HG03460 (cell line): ENCODE results near the gene SPTLC2.

Experiments
- ATAC-seq: cut with Tn5 transposase; IDR thresholded peaks from one replicate; pipeline ENCODE4 v1.9.1; 2021; ENCODE audit not compliant: unreplicated experiment

SPTLC2 gene

DNA sequence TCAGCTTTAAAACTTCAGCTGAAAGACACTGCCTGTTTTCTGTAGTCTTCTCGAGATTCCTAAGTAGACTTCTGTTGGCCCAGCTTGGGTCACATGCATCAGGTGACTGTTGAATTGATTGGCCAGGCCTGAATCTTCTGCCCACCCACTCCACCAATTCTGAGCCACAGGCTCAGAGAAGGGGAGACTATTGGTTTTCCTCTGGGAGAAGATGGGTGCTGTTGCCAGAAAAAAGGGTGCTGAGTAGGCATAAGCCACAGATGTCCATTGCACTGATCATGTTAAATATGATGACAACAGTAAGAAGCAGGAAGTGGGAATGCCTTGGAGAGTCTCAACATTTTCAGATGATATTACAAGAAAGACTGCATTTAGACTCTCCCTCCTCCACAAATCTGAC lies 6.8 kb upstream of the SPTLC2 start:
- ATAC-seq, result no peak

DNA sequence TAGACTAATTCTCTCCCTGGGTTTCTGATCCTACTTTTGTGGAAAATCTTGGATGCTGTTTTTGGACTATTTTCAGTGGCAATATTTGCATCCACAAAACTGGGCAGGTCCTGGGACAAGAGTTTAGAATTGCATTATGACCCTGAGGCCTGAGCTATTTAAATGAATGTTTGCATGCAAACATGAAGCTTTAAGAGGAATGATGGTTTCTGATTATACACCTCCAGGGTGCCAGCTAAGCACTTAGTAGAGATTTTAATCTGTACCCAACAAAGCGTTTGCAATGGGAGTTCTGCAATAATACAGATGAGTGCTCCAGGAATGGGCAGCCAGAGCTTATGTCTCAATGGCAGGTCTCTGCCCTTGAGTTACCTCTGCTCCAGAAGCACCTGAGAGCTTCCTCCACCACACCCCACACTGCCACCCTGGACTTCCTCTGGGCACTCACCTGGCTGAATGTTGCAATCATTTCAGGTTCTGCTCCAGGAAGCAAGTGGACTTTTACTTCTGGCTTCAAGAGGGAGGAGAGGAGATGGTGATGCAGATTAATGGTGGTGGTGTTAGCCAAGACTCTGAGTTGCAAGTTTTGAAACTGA lies 6.0 kb upstream of the SPTLC2 start:
- no peak for ATAC-seq

DNA sequence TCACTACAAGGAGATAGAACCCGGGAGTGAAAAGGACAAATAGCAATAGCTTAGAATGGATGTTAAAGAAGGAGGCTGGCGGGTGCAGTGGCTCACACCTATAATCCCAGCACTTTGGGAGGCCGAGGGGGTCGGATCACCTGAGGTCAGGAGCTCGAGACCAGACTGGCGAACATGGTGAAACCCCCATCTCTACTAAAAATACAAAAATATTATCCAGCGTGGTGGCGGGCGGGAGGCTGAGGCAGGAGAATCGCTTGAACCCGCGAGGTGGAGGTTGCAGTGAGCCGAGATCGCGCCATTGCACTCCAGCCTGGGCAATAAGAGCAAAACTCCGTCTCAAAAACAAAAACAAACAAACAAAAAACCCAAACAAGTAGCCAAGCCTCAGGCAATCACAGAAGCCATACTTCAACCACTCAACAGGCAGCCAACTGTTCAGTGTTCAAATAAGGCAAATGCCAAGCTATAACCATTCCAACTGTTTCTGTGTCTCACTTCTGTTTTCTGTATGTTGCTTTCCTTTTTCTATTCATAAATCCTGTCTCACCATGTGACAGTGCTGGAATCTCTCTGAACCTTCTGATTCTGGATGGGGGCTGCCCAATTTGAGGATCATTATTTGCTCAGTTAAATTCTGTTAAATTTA lies 3.9 kb upstream of the SPTLC2 start:
- ATAC-seq, result no peak

DNA sequence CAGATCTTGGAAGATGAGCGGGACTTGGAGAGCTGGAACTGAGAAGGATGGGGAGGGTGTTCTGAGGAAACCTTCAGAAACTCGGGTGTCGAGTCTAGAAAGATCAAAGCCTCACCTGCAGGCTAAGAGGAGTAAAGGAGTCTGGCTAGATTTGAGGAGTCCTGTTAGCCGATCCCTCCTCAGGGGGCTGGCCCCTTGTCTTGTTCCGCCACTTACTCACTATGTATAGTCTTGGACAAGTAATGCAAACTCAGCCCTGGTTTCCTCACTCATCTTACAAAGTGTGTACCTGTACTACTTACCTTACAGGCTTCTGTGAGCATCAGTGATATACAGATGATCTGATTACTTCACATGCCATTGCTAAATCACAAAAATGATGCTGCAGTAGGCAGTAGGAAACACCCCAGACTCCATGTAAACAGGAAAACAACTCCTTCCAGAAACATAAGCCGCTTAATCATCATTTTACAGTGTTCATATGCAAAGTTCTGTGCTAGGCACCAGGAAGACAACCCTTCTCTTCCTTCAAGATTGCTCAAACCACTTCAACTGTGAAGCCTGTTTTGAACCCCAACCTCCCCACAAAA lies 2.0 kb upstream of the SPTLC2 start:
- ATAC-seq, result no peak

DNA sequence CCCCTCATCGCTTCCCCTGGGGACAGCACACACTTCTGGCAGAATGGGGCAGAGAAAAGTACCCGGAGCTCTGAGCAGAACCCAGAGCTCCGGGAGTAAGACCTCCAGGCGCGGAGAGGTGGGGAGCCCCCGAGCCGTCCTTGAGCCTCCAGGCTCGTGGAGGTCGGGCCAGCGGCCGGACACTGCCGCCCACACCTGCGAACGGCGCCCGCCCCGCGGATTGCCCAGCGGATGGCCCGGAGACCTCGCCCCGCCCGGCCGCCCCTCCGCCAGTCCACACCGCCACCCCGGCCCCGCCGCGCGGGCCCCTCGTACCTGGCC lies 344 bp downstream of the SPTLC2 start:
- peak; percentile 12 for ATAC-seq

DNA sequence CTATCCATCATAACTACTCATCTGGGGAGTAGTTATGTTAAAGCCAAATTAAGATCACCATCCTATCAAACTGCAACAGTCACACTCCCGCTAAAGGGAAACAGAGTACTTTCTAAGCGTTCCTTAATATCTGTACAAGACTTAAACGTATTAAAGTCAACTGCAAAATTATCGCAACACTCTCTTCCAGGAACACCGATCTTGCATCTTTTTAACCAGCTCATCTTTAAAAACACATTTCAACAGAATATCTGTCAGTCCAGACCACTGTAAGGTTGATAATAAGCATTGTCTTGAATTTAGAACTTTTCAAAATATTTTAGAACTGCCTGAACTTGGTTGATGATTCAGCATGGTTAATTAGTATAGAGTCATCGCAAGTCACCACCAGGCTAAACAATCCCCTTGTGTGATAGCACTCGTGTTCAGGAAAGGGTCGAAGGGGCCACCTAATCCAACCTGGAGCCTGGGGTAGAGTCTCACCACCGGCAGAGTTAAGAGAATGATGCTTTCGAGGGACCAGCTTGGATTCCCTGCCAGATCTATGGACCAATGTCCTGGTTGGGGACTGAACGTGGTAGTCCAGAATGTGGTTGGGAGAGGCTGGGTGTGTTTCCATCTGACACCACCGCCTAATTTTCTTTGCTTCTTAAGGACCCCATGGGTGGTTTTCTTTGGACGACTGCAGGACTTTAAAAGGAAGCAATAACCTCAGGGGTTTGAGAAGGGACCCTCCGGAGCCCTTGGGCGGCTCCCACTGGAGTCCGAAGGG lies 890 bp downstream of the SPTLC2 start:
- no peak for ATAC-seq

DNA sequence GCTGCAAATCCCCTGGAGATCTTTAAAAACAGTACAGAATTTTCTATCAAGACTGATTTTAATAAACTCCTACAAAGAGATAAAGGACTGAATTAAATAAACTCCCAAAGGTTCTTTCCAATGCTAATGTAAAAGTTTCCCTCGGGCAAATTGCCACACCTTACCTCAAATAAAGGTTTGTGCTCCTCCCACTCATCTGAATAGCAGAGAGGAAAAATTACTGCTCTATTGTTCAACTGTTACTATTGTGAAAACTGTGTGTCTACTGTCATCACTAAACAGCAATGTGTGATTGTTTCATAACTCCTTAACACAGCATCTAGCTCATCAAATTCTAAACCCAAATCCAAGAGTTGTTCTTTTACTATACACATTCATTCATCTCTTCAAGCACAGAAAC lies 3.2 kb downstream of the SPTLC2 start:
- ATAC-seq, result no peak

DNA sequence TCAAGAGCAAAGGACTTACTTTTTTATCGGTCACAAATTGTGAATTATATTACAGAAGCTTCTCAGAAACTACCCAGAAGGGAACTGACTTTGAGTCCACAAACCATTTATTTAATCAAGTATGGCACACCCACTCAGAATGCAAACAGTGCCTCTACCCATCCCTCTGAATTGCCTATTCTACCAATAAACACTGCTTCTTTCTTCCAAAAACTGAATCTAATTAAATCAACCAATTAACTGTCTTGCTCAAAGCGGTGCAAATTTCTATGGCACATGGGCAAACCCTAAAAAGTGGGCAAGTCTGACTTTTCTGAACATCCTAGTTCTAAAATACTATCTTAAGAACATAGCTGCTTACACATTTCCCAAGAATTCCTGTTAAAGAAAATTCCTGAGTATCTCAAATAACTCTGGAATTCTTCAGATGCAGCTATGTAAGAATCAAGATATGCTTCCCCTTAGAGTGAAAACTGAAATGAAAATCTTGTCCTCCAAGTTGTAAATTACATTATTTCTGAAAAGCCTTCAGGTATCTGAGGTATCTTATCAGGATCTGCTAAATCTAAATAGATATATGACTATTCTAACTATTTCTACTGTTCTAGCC lies 4.3 kb downstream of the SPTLC2 start:
- no peak for ATAC-seq

DNA sequence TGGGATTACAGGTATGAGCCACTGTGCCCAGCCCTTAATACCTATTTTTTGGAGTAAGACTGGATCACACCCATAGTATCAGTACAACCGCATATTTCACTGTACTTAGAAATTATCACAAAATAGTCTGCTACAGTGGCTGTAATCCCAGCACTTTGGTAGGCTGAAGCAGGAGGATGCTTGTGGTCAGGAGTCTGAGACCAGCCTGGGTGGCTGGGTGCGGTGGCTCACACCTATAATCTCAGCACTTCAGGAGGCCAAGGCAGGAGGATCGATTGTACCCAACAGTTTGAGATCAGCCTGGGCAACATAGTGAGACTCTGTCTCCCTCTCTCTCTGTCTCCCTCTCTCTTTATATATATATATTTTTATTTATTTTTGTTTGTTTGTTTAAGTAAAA lies 5.9 kb downstream of the SPTLC2 start:
- no peak for ATAC-seq

DNA sequence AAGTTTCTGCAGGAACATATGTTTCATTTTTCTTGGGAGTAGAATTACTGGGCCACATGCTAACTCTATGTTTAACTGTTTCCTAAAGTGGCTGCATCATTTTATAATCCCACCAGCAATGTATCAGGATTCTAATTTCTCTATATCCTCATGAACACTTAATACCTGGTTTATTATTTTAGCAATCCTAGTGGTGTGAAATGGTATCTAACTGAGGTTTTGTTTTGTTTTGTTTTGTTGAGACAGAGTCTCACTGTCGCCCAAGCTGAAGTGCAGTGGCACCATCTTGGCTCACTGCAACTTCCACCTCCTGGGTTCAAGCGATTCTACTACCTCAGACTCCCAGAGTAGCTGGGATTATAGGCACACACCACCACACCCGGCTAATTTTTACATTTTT lies 6.5 kb downstream of the SPTLC2 start:
- no peak for ATAC-seq

DNA sequence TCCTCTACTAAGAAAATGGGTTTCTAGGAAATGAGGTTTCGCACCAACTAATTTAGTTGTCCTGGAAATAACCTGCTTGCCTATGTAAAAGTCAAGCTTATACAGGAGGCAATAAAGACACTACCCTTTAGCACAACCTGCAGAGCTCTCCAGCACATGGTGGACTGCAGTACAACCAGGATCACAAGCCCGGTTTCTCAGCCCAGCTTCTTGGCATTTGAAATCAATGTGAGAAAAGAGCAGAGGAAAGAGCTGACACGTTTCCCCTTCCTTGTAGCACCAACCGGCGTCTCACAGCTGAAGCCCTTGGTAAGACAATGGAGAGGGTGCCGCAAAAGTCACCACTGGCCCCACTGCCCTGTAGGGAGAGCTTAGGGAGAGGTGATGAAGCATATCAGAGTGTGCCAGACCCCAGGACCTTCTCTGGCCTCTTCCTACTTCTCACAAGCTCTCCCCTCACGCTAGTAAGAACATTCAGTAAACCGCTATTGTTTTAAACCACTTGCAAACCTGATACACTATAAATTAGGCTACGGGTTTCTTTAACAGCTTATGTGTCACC lies 8.6 kb downstream of the SPTLC2 start:
- peak; percentile 49 for ATAC-seq

DNA sequence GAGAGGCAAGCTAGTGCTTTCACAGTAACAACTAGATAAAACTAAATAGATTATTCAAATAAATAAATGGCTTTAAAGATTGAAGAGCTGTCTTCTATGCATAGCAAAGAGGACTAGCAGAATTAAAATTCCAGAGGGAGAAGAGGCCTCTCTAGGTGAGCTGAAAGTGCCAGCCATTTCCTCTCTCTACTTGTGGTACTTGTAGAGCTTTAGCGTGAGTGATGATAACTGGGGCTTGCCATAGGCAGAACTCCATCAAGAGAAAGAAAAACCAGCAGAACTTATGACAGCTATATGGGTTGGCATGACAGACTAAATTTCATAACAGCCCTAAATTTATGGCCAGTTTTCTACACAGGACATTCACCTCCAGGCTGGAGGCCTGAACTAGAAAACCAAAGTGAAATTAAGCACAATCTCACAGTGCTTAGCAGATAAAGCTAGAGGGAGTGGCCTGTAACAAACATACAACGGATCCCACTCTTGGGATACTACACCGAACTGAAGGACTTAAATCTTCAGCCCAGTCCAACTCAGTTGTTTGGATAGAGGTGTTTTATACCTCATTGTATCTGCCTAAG lies 11.0 kb downstream of the SPTLC2 start:
- ATAC-seq, result no peak

DNA sequence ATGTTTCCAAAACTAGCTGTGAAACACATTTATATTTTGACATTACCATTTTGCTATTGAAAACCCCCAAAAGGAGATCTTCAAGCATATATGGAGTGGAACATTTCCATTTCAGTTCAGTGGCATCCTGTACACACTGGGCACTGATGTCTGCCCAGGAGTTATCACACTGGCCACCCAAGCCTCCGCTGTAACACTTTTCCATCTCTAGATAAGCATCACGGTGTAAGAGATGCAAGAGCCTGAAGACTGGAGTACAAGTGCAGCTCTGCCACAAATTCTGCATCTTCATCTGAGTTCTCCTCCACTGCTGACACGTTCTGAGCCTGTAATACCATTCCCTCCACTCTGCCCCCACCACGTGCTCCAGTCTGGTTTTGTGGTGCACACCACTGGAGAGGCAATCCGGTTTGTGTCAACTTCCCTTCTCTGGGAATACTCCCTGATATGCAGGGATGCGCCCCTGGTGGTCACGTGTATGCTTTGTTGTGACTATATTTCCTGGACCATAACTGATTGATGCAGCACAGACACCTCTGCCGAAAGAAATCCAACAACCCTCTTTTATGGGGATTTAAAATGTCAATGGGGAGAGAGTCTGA lies 12.7 kb downstream of the SPTLC2 start:
- no peak for ATAC-seq

DNA sequence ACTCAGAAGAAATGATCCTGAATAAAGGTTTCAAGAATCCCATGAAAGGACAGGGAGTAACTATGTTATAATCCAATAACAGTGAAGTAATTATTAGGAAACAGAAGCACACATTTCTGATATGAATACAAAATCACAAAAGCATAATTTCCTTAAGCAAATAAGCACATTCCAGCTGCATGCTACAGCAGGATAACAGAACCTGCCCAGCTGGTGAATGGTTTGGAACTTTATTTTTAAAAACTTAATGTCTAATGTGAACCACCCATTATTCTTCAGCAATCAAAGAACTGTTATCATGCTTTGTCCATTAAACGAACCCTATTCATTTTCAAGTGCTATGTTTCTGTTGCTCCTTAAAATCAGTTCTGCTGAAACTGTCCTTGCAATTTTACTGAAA lies 13.4 kb downstream of the SPTLC2 start:
- no peak for ATAC-seq

DNA sequence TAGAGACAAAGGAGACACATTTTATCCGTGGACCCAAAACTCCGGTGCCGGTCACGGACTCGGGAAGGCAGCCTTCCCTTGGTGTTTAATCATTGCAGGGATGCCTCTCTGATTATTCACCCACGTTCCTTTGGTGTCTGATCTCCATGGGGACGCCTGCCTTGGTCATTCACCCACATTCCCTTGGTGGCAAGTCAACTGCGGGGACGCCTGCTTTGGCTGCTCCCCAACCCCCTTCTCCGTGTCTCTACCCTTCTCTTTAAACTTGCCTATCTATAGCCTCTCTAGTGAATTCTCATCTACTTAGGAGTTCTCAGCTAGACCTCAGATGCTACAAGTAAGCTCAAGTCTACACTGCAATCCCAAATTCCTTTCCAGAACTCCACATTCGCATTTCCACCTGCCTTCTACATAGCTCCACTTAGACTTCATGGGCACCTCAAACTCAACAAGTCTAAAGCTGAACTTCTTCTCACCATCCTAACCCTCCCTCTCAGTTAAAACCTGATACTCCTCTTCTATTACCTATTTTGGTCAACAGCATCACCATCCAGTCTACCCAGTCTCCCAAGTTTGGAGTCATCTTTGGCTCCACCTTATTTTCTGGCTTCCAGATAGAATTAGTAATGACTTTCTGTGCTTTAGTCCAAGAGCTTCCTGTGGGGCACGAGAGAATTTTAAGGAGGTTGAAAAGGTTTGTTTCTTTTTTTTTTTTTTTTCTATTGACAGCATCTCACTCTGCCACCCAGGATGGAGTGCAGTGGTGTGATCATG lies 14.4 kb downstream of the SPTLC2 start:
- no peak for ATAC-seq

DNA sequence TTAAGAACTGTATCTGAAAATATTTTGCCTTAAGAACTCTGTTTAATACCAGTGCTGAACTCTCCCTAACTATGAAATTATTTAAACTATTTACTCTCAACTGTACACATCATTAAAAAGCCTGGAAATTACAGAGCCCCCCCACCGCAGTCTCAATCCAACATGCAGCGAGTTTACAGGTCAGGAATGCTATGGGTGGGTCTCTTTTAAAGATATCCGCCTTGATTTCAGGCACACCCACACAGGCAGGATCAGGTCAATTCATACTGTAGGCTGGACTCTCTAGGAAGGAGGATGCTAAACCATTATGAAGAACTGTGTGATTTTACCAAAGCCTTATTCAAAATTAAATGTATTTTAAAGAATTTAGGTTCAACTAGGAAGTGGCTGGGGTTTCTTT lies 16.5 kb downstream of the SPTLC2 start:
- ATAC-seq, result no peak

DNA sequence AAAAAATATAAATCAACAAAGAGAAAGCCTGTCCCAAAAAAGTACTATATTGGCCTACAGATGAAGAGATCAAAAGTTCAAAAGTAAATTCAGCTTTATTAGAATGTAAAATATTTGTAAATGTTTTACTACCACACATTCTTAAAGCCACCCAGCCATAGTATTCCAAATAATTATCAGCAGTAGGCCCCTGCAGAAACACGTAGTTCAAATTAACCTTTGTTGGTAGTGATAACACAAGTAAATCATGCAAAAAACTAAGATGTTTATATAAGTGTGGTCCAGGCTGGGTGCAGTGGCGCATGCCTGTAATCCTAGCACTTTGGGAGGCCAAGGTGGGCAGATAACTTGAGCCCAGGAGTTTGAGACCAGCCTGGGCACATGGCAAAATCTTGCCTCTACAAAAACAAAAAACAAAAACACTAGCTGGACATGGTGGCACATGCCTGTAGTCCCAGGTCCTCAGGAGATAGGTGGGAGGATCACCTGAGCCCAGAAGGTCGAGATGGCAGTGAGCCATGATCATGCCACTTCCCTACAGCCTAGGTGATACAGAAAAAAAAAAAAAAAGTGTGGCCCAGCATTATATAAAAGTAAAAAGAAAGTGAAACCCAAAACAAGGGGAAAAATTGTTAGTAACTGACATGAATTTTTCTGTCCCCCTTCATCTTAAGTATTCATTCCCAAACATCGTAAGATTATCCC lies 17.9 kb downstream of the SPTLC2 start:
- no peak for ATAC-seq

DNA sequence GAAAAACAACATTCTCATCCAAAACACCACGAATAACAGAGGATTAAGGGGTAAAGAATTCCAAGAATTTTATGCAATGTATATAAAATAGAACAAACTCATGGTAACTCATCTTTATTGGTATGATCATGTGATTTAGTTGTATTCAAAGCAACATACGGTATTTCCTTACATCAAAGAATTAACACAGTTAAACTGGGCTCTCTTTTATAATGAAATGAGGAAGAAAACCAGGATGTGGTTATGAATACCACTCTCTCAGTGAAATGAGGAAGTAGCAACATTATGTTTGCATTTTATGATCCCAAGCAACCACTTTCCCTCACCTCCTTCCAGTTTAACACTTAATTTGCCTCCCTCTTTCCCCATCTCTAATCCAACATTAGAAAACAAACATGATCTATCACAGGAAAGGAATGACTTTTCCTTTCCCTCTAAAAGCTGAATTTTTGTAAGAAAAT lies 22.9 kb downstream of the SPTLC2 start:
- peak; percentile 73 for ATAC-seq

DNA sequence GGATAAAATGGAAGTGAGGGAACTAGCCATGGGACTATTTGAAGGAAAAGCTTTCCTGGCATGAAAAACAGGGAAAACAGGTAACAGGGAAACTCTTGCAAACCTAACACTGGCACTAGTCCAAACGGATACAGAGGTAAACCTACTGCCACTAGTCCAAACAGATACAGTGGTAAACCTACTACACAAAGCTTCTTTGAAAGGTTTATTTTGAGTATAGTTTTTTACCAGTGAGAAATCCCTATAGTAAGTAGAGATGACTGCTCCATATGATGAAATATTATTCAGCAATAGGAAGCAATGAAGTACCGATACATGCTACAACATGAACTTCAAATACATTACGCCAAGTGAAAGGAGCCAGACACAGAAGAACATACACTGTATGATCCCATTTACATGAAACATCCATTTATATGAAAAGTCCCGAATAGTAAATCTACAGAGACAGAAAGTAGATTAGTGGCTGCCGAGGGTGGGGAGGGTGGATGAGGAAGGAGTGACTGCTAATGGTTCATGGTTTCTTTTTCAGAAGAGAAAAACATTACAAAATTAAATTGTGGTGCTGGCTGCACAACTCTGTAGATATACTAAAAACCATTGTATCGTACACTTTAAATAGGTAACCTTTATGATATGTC lies 25.5 kb downstream of the SPTLC2 start:
- ATAC-seq, result no peak
